Duodenal mucosa (tissue), 2 donors: ENCODE data around the gene MAFF.

Source experiments
- H3K27ac ChIP-seq: one replicate; pipeline ENCODE4 v1.7.0; 2013; ENCODE audit warnings: low read depth, low read length
- H3K27me3 ChIP-seq, 2 donors: one replicate each; pipeline ENCODE4 v1.7.0; 2013; ENCODE audit warnings: low read length in 2 of 2, control low read depth in 1 of 2; ENCODE audit not compliant: insufficient read depth in 2 of 2, control insufficient read depth in 1 of 2
- H3K36me3 ChIP-seq, 2 donors: one replicate each; pipeline ENCODE4 v1.7.0; 2013; ENCODE audit warnings: low read length in 2 of 2, control low read depth in 1 of 2; ENCODE audit not compliant: insufficient read depth in 2 of 2, control insufficient read depth in 1 of 2
- H3K4me1 ChIP-seq, 2 donors: one replicate each; pipeline ENCODE4 v1.7.0; 2013; ENCODE audit warnings: low read length in 2 of 2, control low read depth in 1 of 2; ENCODE audit not compliant: insufficient read depth in 2 of 2, control insufficient read depth in 1 of 2
- H3K4me3 ChIP-seq, 2 donors: one replicate each; pipeline ENCODE4 v1.7.0; 2013; ENCODE audit warnings: low read length in 2 of 2, low read depth in 1 of 2
- H3K9ac ChIP-seq, 2 donors: one replicate each; pipeline ENCODE4 v1.7.0; 2013; ENCODE audit warnings: low read length in 2 of 2, low read depth in 1 of 2
- H3K9me3 ChIP-seq, 2 donors: one replicate each; pipeline ENCODE4 v1.7.0; 2013; ENCODE audit warnings: low read length in 2 of 2, control low read depth in 1 of 2; ENCODE audit not compliant: control insufficient read depth in 1 of 2

Gene MAFF

DNA sequence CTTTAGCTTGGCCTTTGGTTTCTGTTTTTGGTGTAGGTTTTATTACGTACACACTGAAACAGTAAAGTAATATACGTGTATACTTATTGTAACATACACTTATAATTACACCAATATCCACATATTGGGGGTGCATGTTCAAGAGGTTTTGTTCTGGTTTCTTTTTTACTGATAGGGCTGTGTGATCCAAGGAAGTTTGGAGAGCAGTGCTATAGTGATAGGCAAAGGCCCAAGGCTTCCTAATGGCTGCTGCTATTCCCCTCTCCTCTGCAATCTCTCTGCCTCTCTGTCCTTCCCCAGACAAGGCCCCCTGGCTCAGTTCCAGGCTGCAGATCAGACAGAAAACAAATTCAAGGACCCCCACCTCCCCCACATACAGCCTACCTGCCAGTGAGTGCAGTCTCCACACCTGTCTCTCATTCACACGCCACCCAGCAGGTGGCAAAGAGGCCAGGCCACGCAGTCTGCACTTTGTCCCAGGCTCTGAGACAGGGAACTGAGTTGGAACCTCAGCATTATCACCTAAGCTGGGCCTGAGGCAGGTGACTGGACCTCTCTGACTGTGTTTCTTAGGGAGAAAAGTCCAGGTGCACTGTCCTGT, 56.0 kb downstream of the MAFF start:
- H3K27ac ChIP-seq: peak overlapping the region; percentile 62
- H3K4me3 ChIP-seq: peak overlapping the region; percentile 53 to 58
- H3K27me3 ChIP-seq: no peaks in the 10 kb centered on the region
- no peaks in the 10 kb centered on the region for H3K36me3 ChIP-seq
- no peaks in the 10 kb centered on the region for H3K9me3 ChIP-seq
- H3K9ac ChIP-seq: peak overlapping the region; percentile 21 to 65
- peaks cover 27 to 52% of the 10 kb centered on the region in 2 donors for H3K4me1 ChIP-seq

DNA sequence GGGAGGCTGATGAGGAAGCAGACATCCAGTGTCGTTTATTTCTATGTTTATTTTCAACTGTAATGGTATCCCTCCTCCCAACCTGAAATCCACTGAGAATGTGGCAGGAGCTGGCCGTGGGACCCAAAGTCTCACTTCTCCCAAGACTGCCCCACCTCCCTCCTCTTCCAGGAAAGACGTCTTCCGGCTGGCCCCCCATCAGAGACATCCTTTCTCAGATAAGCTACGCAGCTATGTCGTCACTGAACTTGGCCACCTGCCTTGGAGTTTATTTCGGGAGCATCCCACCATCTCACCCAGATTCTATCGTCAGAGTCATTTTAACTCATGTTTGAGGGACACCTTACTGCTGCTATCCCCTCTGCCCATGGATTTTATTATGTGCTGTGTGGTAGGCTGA, 57.1 kb downstream of the MAFF start:
- peaks cover 27 to 52% of the 10 kb centered on the region in 2 donors for H3K4me1 ChIP-seq
- peak overlapping the region; percentile 22 for H3K27ac ChIP-seq

GRCh38 chr22:38259370-38259769, 57.6 kb downstream of the MAFF start:
- H3K4me1 ChIP-seq: peaks cover 27 to 52% of the 10 kb centered on the region in 2 donors
- no peak overlapping the region for H3K4me3 ChIP-seq
- no peaks in the 10 kb centered on the region for H3K36me3 ChIP-seq

More for the DNA sequence above, 57.1 kb downstream of the MAFF start:
- Histone ChIP-seq H3K9ac (no peak overlapping the region), H3K4me3 (no peak overlapping the region), H3K9me3 (no peaks in the 10 kb centered on the region), H3K27me3 (no peaks in the 10 kb centered on the region), H3K36me3 (no peaks in the 10 kb centered on the region)

GRCh38 chr22:38260761-38261681, 59.2 kb downstream of the MAFF start:
- Histone ChIP-seq H3K36me3 (no peaks in the 10 kb centered on the region), H3K4me3 (no peak overlapping the region), H3K9me3 (no peaks in the 10 kb centered on the region), H3K27ac (peak overlapping the region; percentile 54), H3K9ac (no peak overlapping the region), H3K4me1 (peaks cover 36 to 58% of the 10 kb centered on the region in 2 donors), H3K27me3 (no peaks in the 10 kb centered on the region)

More at GRCh38 chr22:38259370-38259769, 57.6 kb downstream of the MAFF start:
- Histone ChIP-seq H3K27me3 (no peaks in the 10 kb centered on the region), H3K9me3 (no peaks in the 10 kb centered on the region), H3K9ac (no peak overlapping the region), H3K27ac (no peak overlapping the region)

DNA sequence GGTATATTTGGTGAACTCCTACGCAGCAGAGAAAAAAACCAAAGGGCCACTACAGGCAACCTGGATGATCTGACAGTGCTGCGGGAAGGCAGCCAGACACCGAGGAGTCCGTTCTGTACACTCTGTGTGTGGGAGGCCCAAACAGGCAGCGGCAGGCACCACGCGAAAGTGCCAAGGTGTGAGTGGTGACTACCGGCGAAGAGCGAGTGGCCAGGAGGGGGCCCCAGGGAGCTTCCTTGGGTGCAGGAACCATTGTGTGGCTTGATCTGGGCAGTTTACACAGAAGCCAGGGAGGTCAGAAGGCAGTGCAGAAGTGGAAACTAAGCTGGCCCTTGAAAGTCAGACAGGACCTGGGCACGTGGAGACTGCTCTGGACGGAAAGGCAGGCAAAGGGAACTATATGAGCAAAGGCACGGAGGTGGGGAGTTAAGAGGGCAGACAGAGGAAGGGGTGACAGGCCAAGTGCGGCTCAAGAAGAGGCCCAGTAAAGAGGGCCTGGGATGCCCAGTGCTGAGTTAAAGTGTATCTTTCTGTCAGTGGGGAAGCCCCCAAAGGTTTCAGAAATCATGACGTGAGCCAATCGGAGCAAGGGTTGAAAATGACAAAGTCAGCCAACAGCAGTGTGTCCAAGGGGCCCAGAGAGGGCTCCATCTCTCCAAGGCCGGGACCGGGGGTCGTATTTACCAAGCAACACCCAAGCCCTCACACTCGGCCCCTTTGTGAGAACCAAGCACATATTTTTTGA, 60.4 kb downstream of the MAFF start:
- Histone ChIP-seq H3K27me3 (no peaks in the 10 kb centered on the region), H3K36me3 (no peaks in the 10 kb centered on the region), H3K4me3 (peak overlapping the region in 1 of 2 donors; percentile 5), H3K9ac (peak overlapping the region in 1 of 2 donors; percentile 20), H3K9me3 (no peaks in the 10 kb centered on the region), H3K4me1 (peaks cover 39 to 62% of the 10 kb centered on the region in 2 donors), H3K27ac (peak overlapping the region; percentile 36)

DNA sequence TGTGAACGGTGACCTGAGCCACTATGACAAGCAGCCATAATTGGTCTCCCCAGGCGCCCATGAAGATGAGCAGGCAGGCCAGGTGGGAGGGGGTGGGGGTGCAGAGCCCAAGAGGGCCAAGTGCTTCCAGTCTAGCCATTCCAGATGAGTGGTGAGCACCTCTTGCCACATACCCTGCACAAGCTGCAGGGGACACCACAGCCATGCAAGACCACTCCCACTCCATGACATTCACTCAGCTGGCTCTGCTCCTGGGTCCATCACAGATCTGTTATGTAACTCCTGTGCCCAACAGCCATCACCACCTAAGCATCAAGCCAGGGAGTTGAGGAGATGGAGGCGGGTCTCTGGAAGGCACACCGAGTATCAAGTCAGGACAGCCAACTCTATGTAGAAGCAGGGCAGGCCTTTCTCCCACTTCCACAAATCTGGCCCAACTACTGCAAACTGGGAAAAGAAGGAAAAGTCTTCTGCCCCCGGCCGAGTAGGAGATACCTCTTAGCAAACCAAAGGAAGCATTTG, 62.6 kb downstream of the MAFF start:
- no peaks in the 10 kb centered on the region for H3K9me3 ChIP-seq
- H3K9ac ChIP-seq: no peak overlapping the region
- no peak overlapping the region for H3K4me3 ChIP-seq
- H3K27me3 ChIP-seq: no peaks in the 10 kb centered on the region
- H3K27ac ChIP-seq: no peak overlapping the region
- no peaks in the 10 kb centered on the region for H3K36me3 ChIP-seq
- peaks cover 39 to 42% of the 10 kb centered on the region in 2 donors for H3K4me1 ChIP-seq
